ENCODE results near the gene GABRB1.
A peak's percentile ranks its signal among the peaks of the same experiment; 100 is the strongest.

The GABRB1 gene

GRCh38 chr4:47410271-47410670, 378.9 kb downstream of the GABRB1 start:
- no peak for DNase-seq

GRCh38 chr4:47413521-47413920, 382.2 kb downstream of the GABRB1 start:
- no peak for DNase-seq

GRCh38 chr4:47415719-47416118, 384.4 kb downstream of the GABRB1 start:
- no peak for DNase-seq

- no peak for DNase-seq
Measured at GRCh38 chr4:47418147-47418546, 386.8 kb downstream of the GABRB1 start.

GRCh38 chr4:47419296-47419695, 387.9 kb downstream of the GABRB1 start:
- DNase-seq = no peak

- DNase-seq = no peak
Measured at GRCh38 chr4:47425628-47426027, 394.3 kb downstream of the GABRB1 start.

GRCh38 chr4:47427935-47428334, 396.6 kb downstream of the GABRB1 start:
- no peak for DNase-seq

GRCh38 chr4:47432749-47433148, 401.4 kb downstream of the GABRB1 start:
- no peak for DNase-seq

GRCh38 chr4:47434931-47435330, 403.6 kb downstream of the GABRB1 start:
- DNase-seq = no peak

GRCh38 chr4:47442980-47443379, 411.6 kb downstream of the GABRB1 start:
- DNase-seq = no peak

GRCh38 chr4:47444031-47444430, 412.7 kb downstream of the GABRB1 start:
- DNase-seq = no peak

- DNase-seq = no peak
Measured at GRCh38 chr4:47451657-47452056, 420.3 kb downstream of the GABRB1 start.

- DNase-seq = no peak
Measured at GRCh38 chr4:47462799-47463234, 431.4 kb downstream of the GABRB1 start.

GRCh38 chr4:47463235-47463956, 432.0 kb downstream of the GABRB1 start, which contains the start of gene COMMD8:
Gene COMMD8, minus strand, starts transcription at chr4:47463702. Its CDS starts 51 bp downstream, at chr4:47463651.
- DNase-seq = peak; percentile 96

GRCh38 chr4:47465004-47465403, 433.6 kb downstream of the GABRB1 start:
- DNase-seq = no peak

- no peak for DNase-seq
Measured at GRCh38 chr4:47466056-47466785, 434.9 kb downstream of the GABRB1 start.

- DNase-seq = no peak
Measured at GRCh38 chr4:47468706-47469365, 437.5 kb downstream of the GABRB1 start.

GRCh38 chr4:47469951-47470350, 438.6 kb downstream of the GABRB1 start:
- no peak for DNase-seq

- no peak for DNase-seq
Measured at GRCh38 chr4:47471064-47471463, 439.7 kb downstream of the GABRB1 start.

- no peak for DNase-seq
Measured at GRCh38 chr4:47471591-47471990, 440.2 kb downstream of the GABRB1 start.

GRCh38 chr4:47473141-47473750, 441.9 kb downstream of the GABRB1 start:
- DNase-seq = no peak

- no peak for DNase-seq
Measured at GRCh38 chr4:47474799-47475198, 443.4 kb downstream of the GABRB1 start.

GRCh38 chr4:47475411-47475810, 444.0 kb downstream of the GABRB1 start:
- no peak for DNase-seq
